ENCODE results near the gene USP53. TPM values are rescaled to one million over a fixed set of nuclear protein-coding genes. Genes with fewer than 3 reads are reported as not detected.

The USP53 gene
- total and polyA plus RNA-seq, 5 donors from 2014 or later, result 8.0 to 17.3 (median 12.0) TPM

DNA sequence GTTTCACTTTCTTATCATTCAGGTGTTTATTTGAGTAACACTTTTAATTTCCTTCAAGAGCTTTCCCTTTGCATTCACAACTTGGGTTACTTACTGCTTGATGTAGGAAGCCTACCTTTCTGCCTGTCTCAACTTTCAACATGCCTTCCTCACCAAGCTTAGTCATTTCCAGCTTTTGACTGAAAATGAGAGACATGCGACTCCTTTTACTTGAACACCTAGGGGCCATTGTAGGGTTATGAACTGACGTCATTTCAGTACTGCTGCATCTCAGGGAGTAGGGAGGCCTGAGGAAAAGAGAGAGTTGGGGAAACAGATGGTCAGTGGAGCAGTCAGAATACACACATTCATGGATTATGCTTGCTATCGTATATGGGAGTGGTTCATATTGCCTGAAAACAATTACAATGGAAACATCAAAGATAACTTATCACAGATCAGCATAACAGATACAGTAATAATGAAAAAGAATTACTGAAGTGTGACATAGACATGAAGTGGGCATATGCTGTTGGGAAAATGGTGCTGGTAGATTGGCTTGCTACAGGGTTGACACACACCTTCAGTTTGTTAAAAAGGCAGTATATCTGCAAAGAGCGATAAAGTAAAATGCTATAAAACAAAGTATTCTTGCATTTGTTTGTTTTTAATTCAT lies 25.7 kb downstream of the USP53 start:
- peaks cover 10% of the 10 kb centered on the region for H3K36me3 ChIP-seq (ENCODE audit: control insufficient read depth, insufficient read depth, low read length)
- no peak overlapping the region for H3K4me3 ChIP-seq (ENCODE audit: low read depth, low read length)
- H3K4me1 ChIP-seq (ENCODE audit: control insufficient read depth, insufficient read depth, low read length, poor library complexity, severe bottlenecking), result peaks cover 5% of the 10 kb centered on the region
- H3K27me3 ChIP-seq (ENCODE audit: control insufficient read depth, insufficient read depth, low read length), result no peaks in the 10 kb centered on the region
- H3K27ac ChIP-seq (ENCODE audit: insufficient read depth, low read length, poor library complexity, severe bottlenecking), result no peak overlapping the region
- H3K9me3 Mint-ChIP-seq, result no peaks in the 10 kb centered on the region
- DNase-seq (peak in 1 of 3 donors; percentile 75), ATAC-seq (ENCODE audit: low read depth in 2 of 2) (peak in 1 of 2 donors; percentile 37)
- H3K36me3 Mint-ChIP-seq, result peaks cover 32% of the 10 kb centered on the region
- peak overlapping the region in 2 of 3 donors; percentile 31 to 57 for H3K27ac Mint-ChIP-seq
- no peaks in the 10 kb centered on the region for H3K9me3 ChIP-seq (ENCODE audit: control insufficient read depth in 2 of 2, low read length in 2 of 2)
- H3K4me3 Mint-ChIP-seq, result peak overlapping the region in 1 of 4 donors; percentile 15
- H3K4me1 Mint-ChIP-seq, result peaks cover 20 to 44% (median 39%) of the 10 kb centered on the region in 4 donors
- no peaks in the 10 kb centered on the region for H3K27me3 Mint-ChIP-seq

DNA sequence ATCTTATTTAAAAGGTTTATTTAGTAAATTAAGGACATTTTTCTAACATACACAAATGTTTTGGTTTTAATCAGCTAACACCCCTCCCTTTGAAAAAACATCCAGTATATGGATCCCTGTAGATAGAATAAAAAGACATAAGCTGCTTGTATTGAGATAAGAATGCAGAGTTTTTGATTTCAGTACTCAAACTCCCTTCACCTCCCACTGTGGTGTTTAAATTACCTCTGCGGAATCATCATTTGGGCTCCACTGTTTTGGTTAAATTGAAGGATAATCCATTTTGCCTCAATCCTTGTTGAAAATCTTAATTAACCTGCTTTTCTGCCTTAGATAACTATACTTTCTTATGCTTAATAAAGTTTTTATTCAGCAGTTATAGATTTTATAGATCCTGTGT lies 27.6 kb downstream of the USP53 start:
- ATAC-seq (ENCODE audit: low read depth in 2 of 2) (no peak), DNase-seq (no peak)
- Histone ChIP-seq H3K36me3 (ENCODE audit: control insufficient read depth, insufficient read depth, low read length) (peaks cover 11% of the 10 kb centered on the region), H3K27me3 (ENCODE audit: control insufficient read depth, insufficient read depth, low read length) (no peaks in the 10 kb centered on the region), H3K9me3 (ENCODE audit: control insufficient read depth in 2 of 2, low read length in 2 of 2) (no peaks in the 10 kb centered on the region), H3K27ac (ENCODE audit: insufficient read depth, low read length, poor library complexity, severe bottlenecking) (no peak overlapping the region), H3K4me3 (ENCODE audit: low read depth, low read length) (no peak overlapping the region), H3K4me1 (ENCODE audit: control insufficient read depth, insufficient read depth, low read length, poor library complexity, severe bottlenecking) (no peaks in the 10 kb centered on the region)
- Mint-ChIP-seq H3K36me3 (peaks cover 29% of the 10 kb centered on the region), H3K4me3 (no peak overlapping the region), H3K4me1 (peaks cover 10 to 34% (median 30%) of the 10 kb centered on the region in 4 donors), H3K9me3 (no peaks in the 10 kb centered on the region), H3K27me3 (no peaks in the 10 kb centered on the region), H3K27ac (no peak overlapping the region)

DNA sequence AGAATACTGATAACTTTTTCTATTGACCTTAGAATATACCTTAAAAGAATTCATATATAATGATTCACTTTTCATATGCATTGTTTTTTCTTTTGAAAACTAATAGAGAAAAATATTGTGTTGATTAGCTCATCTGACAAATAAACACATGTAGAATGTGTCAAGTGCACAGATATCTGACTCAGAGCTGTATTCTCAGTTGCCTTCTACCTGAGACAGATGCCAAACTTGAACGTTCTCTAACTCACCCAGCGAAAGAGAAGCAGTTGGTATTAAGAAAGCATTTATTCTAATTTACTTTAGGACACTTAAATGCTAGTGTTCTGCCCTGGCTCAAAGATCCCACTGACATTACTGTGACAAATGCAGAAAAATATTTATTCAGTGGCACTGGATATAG lies 28.1 kb downstream of the USP53 start:
- Histone ChIP-seq H3K36me3 (ENCODE audit: control insufficient read depth, insufficient read depth, low read length) (peaks cover 13% of the 10 kb centered on the region), H3K27me3 (ENCODE audit: control insufficient read depth, insufficient read depth, low read length) (no peaks in the 10 kb centered on the region), H3K4me1 (ENCODE audit: control insufficient read depth, insufficient read depth, low read length, poor library complexity, severe bottlenecking) (no peaks in the 10 kb centered on the region), H3K27ac (ENCODE audit: insufficient read depth, low read length, poor library complexity, severe bottlenecking) (no peak overlapping the region), H3K9me3 (ENCODE audit: control insufficient read depth in 2 of 2, low read length in 2 of 2) (no peaks in the 10 kb centered on the region), H3K4me3 (ENCODE audit: low read depth, low read length) (no peak overlapping the region)
- Mint-ChIP-seq H3K4me1 (peaks cover 11 to 31% (median 27%) of the 10 kb centered on the region in 4 donors), H3K36me3 (peaks cover 26% of the 10 kb centered on the region), H3K4me3 (no peak overlapping the region), H3K27ac (no peak overlapping the region), H3K27me3 (no peaks in the 10 kb centered on the region), H3K9me3 (no peaks in the 10 kb centered on the region)
- DNase-seq, result no peak
- no peak for ATAC-seq (ENCODE audit: low read depth in 2 of 2)

- Mint-ChIP-seq H3K27ac (no peak overlapping the region), H3K4me3 (no peak overlapping the region)
These were observed 29.9 kb downstream of the USP53 start for GRCh38 chr4:119242417-119242816.

DNA sequence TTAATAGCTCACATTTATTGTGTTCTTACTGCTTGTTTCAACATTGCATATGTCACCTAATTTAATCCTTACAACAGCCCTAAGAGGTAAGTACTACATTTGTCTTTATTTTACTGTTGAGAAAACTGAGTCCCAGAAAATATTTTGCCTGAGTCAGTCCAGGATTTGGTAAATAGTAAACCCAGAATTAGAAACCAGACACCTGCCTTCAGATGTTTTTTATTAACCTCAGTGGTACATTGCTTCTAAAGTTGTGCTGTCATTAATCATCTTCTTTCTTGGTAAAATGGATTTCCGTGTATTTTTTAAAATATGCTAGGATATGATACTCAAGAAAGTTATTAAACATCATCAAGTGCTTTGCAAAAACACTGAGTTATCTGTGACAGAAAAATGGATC lies 31.4 kb downstream of the USP53 start:
- no peaks in the 10 kb centered on the region for H3K27me3 ChIP-seq (ENCODE audit: control insufficient read depth, insufficient read depth, low read length)
- H3K4me1 Mint-ChIP-seq, result peaks cover 2 to 18% (median 5%) of the 10 kb centered on the region in 4 donors
- H3K36me3 ChIP-seq (ENCODE audit: control insufficient read depth, insufficient read depth, low read length), result peaks cover 17% of the 10 kb centered on the region
- no peak overlapping the region for H3K27ac Mint-ChIP-seq
- no peaks in the 10 kb centered on the region for H3K27me3 Mint-ChIP-seq
- no peak overlapping the region for H3K4me3 Mint-ChIP-seq
- H3K27ac ChIP-seq (ENCODE audit: insufficient read depth, low read length, poor library complexity, severe bottlenecking), result no peak overlapping the region
- peaks cover 30% of the 10 kb centered on the region for H3K36me3 Mint-ChIP-seq
- ATAC-seq (ENCODE audit: low read depth in 2 of 2) (no peak), DNase-seq (no peak)
- no peaks in the 10 kb centered on the region for H3K9me3 ChIP-seq (ENCODE audit: control insufficient read depth in 2 of 2, low read length in 2 of 2)
- no peaks in the 10 kb centered on the region for H3K4me1 ChIP-seq (ENCODE audit: control insufficient read depth, insufficient read depth, low read length, poor library complexity, severe bottlenecking)
- H3K9me3 Mint-ChIP-seq, result no peaks in the 10 kb centered on the region
- no peak overlapping the region for H3K4me3 ChIP-seq (ENCODE audit: low read depth, low read length)

More at GRCh38 chr4:119242417-119242816, 29.9 kb downstream of the USP53 start:
- no peaks in the 10 kb centered on the region for H3K27me3 ChIP-seq (ENCODE audit: control insufficient read depth, insufficient read depth, low read length)
- ATAC-seq (ENCODE audit: low read depth in 2 of 2) (no peak), DNase-seq (no peak)
- H3K9me3 ChIP-seq (ENCODE audit: control insufficient read depth in 2 of 2, low read length in 2 of 2), result no peaks in the 10 kb centered on the region
- H3K4me1 ChIP-seq (ENCODE audit: control insufficient read depth, insufficient read depth, low read length, poor library complexity, severe bottlenecking), result no peaks in the 10 kb centered on the region
- no peak overlapping the region for H3K27ac ChIP-seq (ENCODE audit: insufficient read depth, low read length, poor library complexity, severe bottlenecking)
- no peak overlapping the region for H3K4me3 ChIP-seq (ENCODE audit: low read depth, low read length)
- peaks cover 31% of the 10 kb centered on the region for H3K36me3 Mint-ChIP-seq
- H3K4me1 Mint-ChIP-seq, result peaks cover 12 to 24% (median 14%) of the 10 kb centered on the region in 4 donors
- no peaks in the 10 kb centered on the region for H3K27me3 Mint-ChIP-seq
- peaks cover 14% of the 10 kb centered on the region for H3K36me3 ChIP-seq (ENCODE audit: control insufficient read depth, insufficient read depth, low read length)
- no peaks in the 10 kb centered on the region for H3K9me3 Mint-ChIP-seq

- no peaks in the 10 kb centered on the region for H3K27me3 ChIP-seq (ENCODE audit: control insufficient read depth, insufficient read depth, low read length)
- Mint-ChIP-seq H3K4me3 (no peak overlapping the region), H3K4me1 (peaks cover 2 to 18% (median 5%) of the 10 kb centered on the region in 4 donors), H3K36me3 (peaks cover 28% of the 10 kb centered on the region), H3K27ac (no peak overlapping the region), H3K27me3 (no peaks in the 10 kb centered on the region), H3K9me3 (no peaks in the 10 kb centered on the region)
- H3K4me1 ChIP-seq (ENCODE audit: control insufficient read depth, insufficient read depth, low read length, poor library complexity, severe bottlenecking), result no peaks in the 10 kb centered on the region
- H3K4me3 ChIP-seq (ENCODE audit: low read depth, low read length), result no peak overlapping the region
- H3K27ac ChIP-seq (ENCODE audit: insufficient read depth, low read length, poor library complexity, severe bottlenecking), result no peak overlapping the region
- no peak for DNase-seq
- H3K9me3 ChIP-seq (ENCODE audit: control insufficient read depth in 2 of 2, low read length in 2 of 2), result no peaks in the 10 kb centered on the region
- peaks cover 17% of the 10 kb centered on the region for H3K36me3 ChIP-seq (ENCODE audit: control insufficient read depth, insufficient read depth, low read length)
- no peak for ATAC-seq (ENCODE audit: low read depth in 2 of 2)
These were observed 31.8 kb downstream of the USP53 start for GRCh38 chr4:119244344-119244743.

DNA sequence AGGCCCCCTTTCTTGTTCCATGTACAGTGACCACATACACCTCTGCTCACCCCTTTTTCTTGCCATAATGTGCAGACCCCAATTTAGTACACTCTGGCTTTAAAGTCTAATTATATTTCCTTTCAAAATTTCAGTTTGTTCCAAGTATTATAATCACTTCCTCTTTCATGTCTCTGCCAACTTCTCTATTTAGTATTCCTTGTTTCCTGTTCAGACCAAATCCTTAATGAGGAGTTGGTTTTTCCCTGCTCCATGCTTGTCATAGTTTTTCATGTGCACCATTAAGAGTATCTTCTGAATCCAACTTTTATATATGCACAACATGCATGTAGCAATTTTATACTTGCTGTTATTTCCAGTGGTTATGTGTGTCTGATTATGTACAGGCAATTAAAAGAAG lies 32.3 kb downstream of the USP53 start:
- peaks cover 27% of the 10 kb centered on the region for H3K36me3 Mint-ChIP-seq
- no peak overlapping the region for H3K27ac Mint-ChIP-seq

GRCh38 chr4:119246177-119246733 lies 33.7 kb downstream of the USP53 start:
- Histone ChIP-seq H3K9me3 (ENCODE audit: control insufficient read depth in 2 of 2, low read length in 2 of 2) (no peaks in the 10 kb centered on the region), H3K27me3 (ENCODE audit: control insufficient read depth, insufficient read depth, low read length) (no peaks in the 10 kb centered on the region), H3K4me3 (ENCODE audit: low read depth, low read length) (no peak overlapping the region), H3K36me3 (ENCODE audit: control insufficient read depth, insufficient read depth, low read length) (peaks cover 17% of the 10 kb centered on the region), H3K4me1 (ENCODE audit: control insufficient read depth, insufficient read depth, low read length, poor library complexity, severe bottlenecking) (no peaks in the 10 kb centered on the region), H3K27ac (ENCODE audit: insufficient read depth, low read length, poor library complexity, severe bottlenecking) (no peak overlapping the region)
- H3K27ac Mint-ChIP-seq, result peak overlapping the region in 1 of 3 donors; percentile 29
- H3K4me3 Mint-ChIP-seq, result no peak overlapping the region
- ATAC-seq (ENCODE audit: low read depth in 2 of 2) (no peak), DNase-seq (no peak)
- H3K9me3 Mint-ChIP-seq, result peaks cover 0 to 2% (median 0%) of the 10 kb centered on the region in 7 donors
- H3K4me1 Mint-ChIP-seq, result peaks cover 2 to 23% (median 5%) of the 10 kb centered on the region in 4 donors
- H3K27me3 Mint-ChIP-seq, result no peaks in the 10 kb centered on the region
- H3K36me3 Mint-ChIP-seq, result peaks cover 35% of the 10 kb centered on the region

More for the DNA sequence above, 32.3 kb downstream of the USP53 start:
- Mint-ChIP-seq H3K27me3 (no peaks in the 10 kb centered on the region), H3K9me3 (no peaks in the 10 kb centered on the region), H3K4me3 (no peak overlapping the region), H3K4me1 (peaks cover 2 to 18% (median 5%) of the 10 kb centered on the region in 4 donors)
- DNase-seq (no peak), ATAC-seq (ENCODE audit: low read depth in 2 of 2) (no peak)
- H3K27me3 ChIP-seq (ENCODE audit: control insufficient read depth, insufficient read depth, low read length), result no peaks in the 10 kb centered on the region
- no peak overlapping the region for H3K27ac ChIP-seq (ENCODE audit: insufficient read depth, low read length, poor library complexity, severe bottlenecking)
- peaks cover 13% of the 10 kb centered on the region for H3K36me3 ChIP-seq (ENCODE audit: control insufficient read depth, insufficient read depth, low read length)
- no peaks in the 10 kb centered on the region for H3K9me3 ChIP-seq (ENCODE audit: control insufficient read depth in 2 of 2, low read length in 2 of 2)
- H3K4me3 ChIP-seq (ENCODE audit: low read depth, low read length), result no peak overlapping the region
- no peaks in the 10 kb centered on the region for H3K4me1 ChIP-seq (ENCODE audit: control insufficient read depth, insufficient read depth, low read length, poor library complexity, severe bottlenecking)
